Neural progenitor cell (in vitro differentiated cells): ENCODE data around the gene ZP2. TPM values are rescaled to one million over a fixed set of nuclear protein-coding genes. Genes with fewer than 3 reads are reported as not detected.

Experiments used
- DNase-seq: peaks from one replicate; pipeline ENCODE4 v3.0.0-alpha.2; 2016; ENCODE audit warnings: low spot score
- H2AFZ ChIP-seq: fragments of 200-600 bp; sonication (generic); replicated peaks from 2 replicates; pipeline ENCODE4 v1.6.1; 2016; ENCODE audit warnings: antibody characterized with exemption
- H3F3A ChIP-seq: fragments of 200-600 bp; sonication (generic); 2 replicates; pipeline ENCODE4 v1.6.1; 2016; ENCODE audit warnings: antibody characterized with exemption, low read depth
- H3K27ac ChIP-seq: fragments of 200-600 bp; sonication (generic); 2 replicates; pipeline ENCODE4 v1.5.1; 2016; ENCODE audit warnings: mild to moderate bottlenecking
- H3K27me3 ChIP-seq: fragments of 200-600 bp; sonication (generic); 2 replicates; pipeline ENCODE4 v1.6.1; 2016; ENCODE audit warnings: mild to moderate bottlenecking, moderate library complexity
- H3K36me3 ChIP-seq: fragments of 200-600 bp; sonication (generic); 2 replicates; pipeline ENCODE4 v1.5.1; 2016
- H3K4me1 ChIP-seq: fragments of 200-600 bp; sonication (generic); 2 replicates; pipeline ENCODE4 v1.6.1; 2016; ENCODE audit warnings: mixed run types
- H3K4me2 ChIP-seq: fragments of 200-600 bp; sonication (generic); 2 replicates; pipeline ENCODE4 v1.6.1; 2016
- H3K4me3 ChIP-seq: fragments of 200-600 bp; sonication (generic); 2 replicates; pipeline ENCODE4 v1.5.1; 2016
- H3K79me2 ChIP-seq: fragments of 200-600 bp; sonication (generic); 2 replicates; pipeline ENCODE4 v1.6.1; 2016; ENCODE audit warnings: low read depth
- H3K9ac ChIP-seq: fragments of 200-600 bp; sonication (generic); 2 replicates; pipeline ENCODE4 v1.6.1; 2016
- H3K9me3 ChIP-seq: fragments of 200-600 bp; sonication (generic); 2 replicates; pipeline ENCODE4 v1.5.1; 2016; ENCODE audit warnings: low read depth
- H4K20me1 ChIP-seq: fragments of 200-600 bp; sonication (generic); 2 replicates; pipeline ENCODE4 v1.6.1; 2016; ENCODE audit warnings: low read depth
- H3K27ac Mint-ChIP-seq: 3 replicates; pipeline ENCODE4 v1.8.0; 2021; ENCODE audit warnings: mixed read lengths
- H3K27me3 Mint-ChIP-seq: 2 replicates; pipeline ENCODE4 v1.8.0; 2022; ENCODE audit warnings: low read depth, mild to moderate bottlenecking, inconsistent platforms, moderate library complexity, mixed read lengths; ENCODE audit not compliant: insufficient read depth
- H3K36me3 Mint-ChIP-seq: 3 replicates; pipeline ENCODE4 v1.8.0; 2021; ENCODE audit warnings: mixed read lengths
- H3K4me1 Mint-ChIP-seq: 3 replicates; pipeline ENCODE4 v1.8.0; 2021; ENCODE audit warnings: mixed read lengths
- H3K4me3 Mint-ChIP-seq: 3 replicates; pipeline ENCODE4 v1.8.0; 2021; ENCODE audit warnings: mild to moderate bottlenecking, moderate library complexity, mixed read lengths
- H3K9me3 Mint-ChIP-seq: 3 replicates; pipeline ENCODE4 v1.8.0; 2020; ENCODE audit warnings: mixed read lengths
- EZH2 ChIP-seq: fragments of 200-600 bp; sonication (generic); IDR thresholded peaks from 2 replicates; pipeline ENCODE4 v1.6.1; 2017; ENCODE audit warnings: antibody characterized with exemption, mild to moderate bottlenecking, moderate library complexity
- EZH2phosphoT487 ChIP-seq: fragments of 200-600 bp; sonication (generic); IDR thresholded peaks from 2 replicates; pipeline ENCODE4 v1.6.1; 2017; ENCODE audit warnings: antibody characterized with exemption
- total RNA-seq: library from RNA; depleted of rRNA; stranded (reverse); fragments of >200 nt; gene quantifications from 2 replicates; pipeline ENCODE4 v1.2.3, GENCODE V29; 2015; ENCODE audit warnings: low replicate concordance
- TF ChIP-seq, protein P1 (sequence below): fragments of 200-600 bp; sonication (generic); IDR thresholded peaks from 2 replicates; pipeline ENCODE4 v1.5.1; 2017; ENCODE audit warnings: antibody characterized with exemption, mild to moderate bottlenecking

The ZP2 gene
- total RNA-seq, 1 donor from 2014 or later, result not detected

- Mint-ChIP-seq H3K9me3 (peaks cover 3% of the 10 kb centered on the region), H3K27ac (no peak overlapping the region), H3K27me3 (peaks cover 4% of the 10 kb centered on the region), H3K36me3 (no peaks in the 10 kb centered on the region), H3K4me3 (no peak overlapping the region), H3K4me1 (peaks cover 6% of the 10 kb centered on the region)
- no peak overlapping the region for H3K4me3 ChIP-seq
- H3K36me3 ChIP-seq, result no peaks in the 10 kb centered on the region
- no peaks in the 10 kb centered on the region for H3K79me2 ChIP-seq
- TF ChIP-seq, protein P1, sequence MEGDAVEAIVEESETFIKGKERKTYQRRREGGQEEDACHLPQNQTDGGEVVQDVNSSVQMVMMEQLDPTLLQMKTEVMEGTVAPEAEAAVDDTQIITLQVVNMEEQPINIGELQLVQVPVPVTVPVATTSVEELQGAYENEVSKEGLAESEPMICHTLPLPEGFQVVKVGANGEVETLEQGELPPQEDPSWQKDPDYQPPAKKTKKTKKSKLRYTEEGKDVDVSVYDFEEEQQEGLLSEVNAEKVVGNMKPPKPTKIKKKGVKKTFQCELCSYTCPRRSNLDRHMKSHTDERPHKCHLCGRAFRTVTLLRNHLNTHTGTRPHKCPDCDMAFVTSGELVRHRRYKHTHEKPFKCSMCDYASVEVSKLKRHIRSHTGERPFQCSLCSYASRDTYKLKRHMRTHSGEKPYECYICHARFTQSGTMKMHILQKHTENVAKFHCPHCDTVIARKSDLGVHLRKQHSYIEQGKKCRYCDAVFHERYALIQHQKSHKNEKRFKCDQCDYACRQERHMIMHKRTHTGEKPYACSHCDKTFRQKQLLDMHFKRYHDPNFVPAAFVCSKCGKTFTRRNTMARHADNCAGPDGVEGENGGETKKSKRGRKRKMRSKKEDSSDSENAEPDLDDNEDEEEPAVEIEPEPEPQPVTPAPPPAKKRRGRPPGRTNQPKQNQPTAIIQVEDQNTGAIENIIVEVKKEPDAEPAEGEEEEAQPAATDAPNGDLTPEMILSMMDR, result no peak
- no peak for TF ChIP-seq EZH2
- no peak overlapping the region for H3K9ac ChIP-seq
- no peak overlapping the region for H3K4me2 ChIP-seq
- H3K27ac ChIP-seq, result no peak overlapping the region
- H3F3A ChIP-seq, result no peaks in the 10 kb centered on the region
- H2AFZ ChIP-seq, result no peak overlapping the region
- H3K9me3 ChIP-seq, result no peaks in the 10 kb centered on the region
- H3K4me1 ChIP-seq, result no peaks in the 10 kb centered on the region
- H3K27me3 ChIP-seq, result no peaks in the 10 kb centered on the region
- DNase-seq, result no peak
- H4K20me1 ChIP-seq, result no peaks in the 10 kb centered on the region
Observed at GRCh38 chr16:21217121-21217520, 5.7 kb upstream of the ZP2 start.

GRCh38 chr16:21214086-21214485 lies 2.7 kb upstream of the ZP2 start:
- no peak overlapping the region for H3K4me3 Mint-ChIP-seq
- H3K36me3 ChIP-seq, result no peaks in the 10 kb centered on the region

DNA sequence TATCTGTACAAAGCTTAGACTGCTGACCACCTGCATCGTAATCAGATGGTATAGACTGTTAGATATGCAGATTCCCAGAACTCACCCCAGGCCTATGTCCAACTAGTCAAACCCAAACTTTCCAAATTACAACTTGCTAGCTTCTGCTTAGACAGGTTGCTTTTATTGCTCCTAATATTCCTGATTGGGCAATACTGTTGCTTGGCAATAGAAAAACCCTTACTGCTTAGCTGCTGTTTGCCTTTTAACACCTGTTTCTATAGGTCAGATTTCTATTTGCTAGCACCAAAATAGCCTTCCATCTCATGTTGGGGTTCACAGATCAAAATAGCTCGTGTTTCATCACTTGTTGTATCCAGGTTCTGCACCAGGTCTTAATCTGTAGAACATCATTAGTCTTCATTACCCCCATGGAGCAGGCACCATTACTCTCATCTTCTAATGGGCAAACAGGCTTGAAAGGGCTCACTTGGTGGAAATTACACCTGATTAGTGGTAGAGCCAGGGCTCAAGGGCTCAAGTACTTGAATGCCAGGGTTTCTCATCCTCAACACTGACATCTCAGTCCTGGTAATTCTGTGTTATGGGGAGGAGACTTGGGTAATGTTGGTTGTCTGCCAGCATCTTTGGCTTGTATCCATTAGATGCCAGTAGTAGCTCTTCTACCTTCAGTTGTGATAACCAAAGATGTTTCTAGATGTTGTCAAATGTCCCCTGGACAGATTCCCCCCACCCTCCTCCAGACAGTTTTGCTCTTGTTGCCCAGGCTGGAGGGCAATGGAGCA lies 2.7 kb downstream of the ZP2 start:
- Histone ChIP-seq H3K36me3 (no peaks in the 10 kb centered on the region), H3K79me2 (no peaks in the 10 kb centered on the region), H3K4me3 (no peak overlapping the region), H3K9me3 (no peaks in the 10 kb centered on the region), H2AFZ (no peak overlapping the region), H3F3A (no peaks in the 10 kb centered on the region), H3K4me1 (no peaks in the 10 kb centered on the region), H3K27me3 (no peaks in the 10 kb centered on the region), H3K9ac (no peak overlapping the region), H4K20me1 (no peaks in the 10 kb centered on the region), H3K27ac (no peak overlapping the region), H3K4me2 (no peak overlapping the region)
- Mint-ChIP-seq H3K4me3 (no peak overlapping the region), H3K9me3 (no peaks in the 10 kb centered on the region), H3K27me3 (no peaks in the 10 kb centered on the region), H3K36me3 (no peaks in the 10 kb centered on the region), H3K27ac (no peak overlapping the region), H3K4me1 (no peaks in the 10 kb centered on the region)
- TF ChIP-seq EZH2phosphoT487 (no peak), EZH2 (no peak)
- no peak for DNase-seq

More at GRCh38 chr16:21214086-21214485, 2.7 kb upstream of the ZP2 start:
- no peak overlapping the region for H3K4me2 ChIP-seq
- no peaks in the 10 kb centered on the region for H3F3A ChIP-seq
- no peak overlapping the region for H3K27ac ChIP-seq
- TF ChIP-seq, protein P1, result no peak
- TF ChIP-seq EZH2 (no peak), EZH2phosphoT487 (no peak)
- H3K27me3 Mint-ChIP-seq, result peaks cover 2% of the 10 kb centered on the region
- H2AFZ ChIP-seq, result no peak overlapping the region
- H3K9ac ChIP-seq, result no peak overlapping the region
- H3K79me2 ChIP-seq, result no peaks in the 10 kb centered on the region
- DNase-seq, result no peak
- peaks cover 2% of the 10 kb centered on the region for H3K9me3 Mint-ChIP-seq
- no peak overlapping the region for H3K4me3 ChIP-seq
- H3K4me1 Mint-ChIP-seq, result no peaks in the 10 kb centered on the region
- H3K36me3 Mint-ChIP-seq, result no peaks in the 10 kb centered on the region
- H3K4me1 ChIP-seq, result no peaks in the 10 kb centered on the region
- no peaks in the 10 kb centered on the region for H4K20me1 ChIP-seq
- no peak overlapping the region for H3K27ac Mint-ChIP-seq
- no peaks in the 10 kb centered on the region for H3K27me3 ChIP-seq
- no peaks in the 10 kb centered on the region for H3K9me3 ChIP-seq

DNA sequence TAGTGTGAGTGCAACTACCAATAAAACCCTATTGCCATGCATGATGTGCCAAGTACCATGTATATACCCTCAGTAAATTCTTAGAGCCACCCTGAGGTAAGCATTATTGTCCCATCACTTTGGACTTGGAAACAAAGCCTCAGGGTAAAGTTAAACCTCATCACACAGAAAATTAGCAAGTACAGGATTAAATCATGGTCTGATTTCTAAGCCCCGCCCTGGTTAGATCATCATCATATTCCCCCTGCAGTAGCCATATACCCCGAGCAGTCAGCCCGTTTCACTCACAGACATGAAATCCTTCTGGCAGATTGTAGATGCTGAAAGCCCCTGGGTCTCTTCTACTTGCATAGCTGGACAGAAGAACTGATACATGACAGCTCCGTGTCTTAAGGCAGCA lies 4.8 kb downstream of the ZP2 start:
- H3K4me3 Mint-ChIP-seq, result no peak overlapping the region
- Histone ChIP-seq H3K4me1 (no peaks in the 10 kb centered on the region), H3K27me3 (no peaks in the 10 kb centered on the region), H3K4me2 (no peak overlapping the region), H3K9me3 (no peaks in the 10 kb centered on the region), H3K9ac (no peak overlapping the region), H2AFZ (no peak overlapping the region), H3K36me3 (no peaks in the 10 kb centered on the region), H3K79me2 (no peaks in the 10 kb centered on the region), H3K27ac (no peak overlapping the region), H3K4me3 (no peak overlapping the region), H3F3A (no peaks in the 10 kb centered on the region), H4K20me1 (no peaks in the 10 kb centered on the region)
- H3K4me1 Mint-ChIP-seq, result no peaks in the 10 kb centered on the region
- no peaks in the 10 kb centered on the region for H3K9me3 Mint-ChIP-seq
- H3K36me3 Mint-ChIP-seq, result no peaks in the 10 kb centered on the region
- H3K27ac Mint-ChIP-seq, result no peak overlapping the region
- DNase-seq, result no peak
- no peaks in the 10 kb centered on the region for H3K27me3 Mint-ChIP-seq
- TF ChIP-seq, protein P1, result no peak
- no peak for TF ChIP-seq EZH2phosphoT487
